Karpas-422 (cell line): ENCODE measurements around the gene USP11. TPM values are rescaled to one million over a fixed set of nuclear protein-coding genes. Genes with fewer than 3 reads are reported as not detected.

Experiments used
- DNase-seq: peaks from one replicate; pipeline ENCODE4 v3.0.0-alpha.2; 2015
- H2AFZ ChIP-seq: fragments of 200-600 bp; sonication (generic); 2 replicates; pipeline ENCODE4 v1.6.1; 2014; ENCODE audit warnings: antibody characterized with exemption, low read length, mixed read lengths
- H3K27ac ChIP-seq: fragments of 200-600 bp; sonication (generic); 2 replicates; pipeline ENCODE4 v1.5.1; 2014; ENCODE audit warnings: mild to moderate bottlenecking, low read length, moderate library complexity
- H3K27me3 ChIP-seq: fragments of 200-600 bp; sonication (generic); 2 replicates; pipeline ENCODE4 v1.6.1; 2014; ENCODE audit warnings: low read length, mixed read lengths
- H3K36me3 ChIP-seq: fragments of 200-600 bp; sonication (generic); 2 replicates; pipeline ENCODE4 v1.6.1; 2014; ENCODE audit warnings: low read length, mixed read lengths; ENCODE audit not compliant: insufficient read depth
- H3K4me1 ChIP-seq: fragments of 200-600 bp; sonication (generic); 2 replicates; pipeline ENCODE4 v1.6.1; 2014; ENCODE audit warnings: mild to moderate bottlenecking, low read length, mixed read lengths
- H3K4me2 ChIP-seq: fragments of 200-600 bp; sonication (generic); 2 replicates; pipeline ENCODE4 v1.6.1; 2014; ENCODE audit warnings: low read length, low read depth, mild to moderate bottlenecking; ENCODE audit not compliant: poor library complexity, severe bottlenecking
- H3K4me3 ChIP-seq: fragments of 200-600 bp; sonication (generic); 2 replicates; pipeline ENCODE4 v1.5.1; 2014; ENCODE audit warnings: mild to moderate bottlenecking, antibody characterized with exemption, low read length, mixed read lengths
- H3K79me2 ChIP-seq: fragments of 200-600 bp; sonication (generic); 2 replicates; pipeline ENCODE4 v1.6.1; 2014; ENCODE audit warnings: mild to moderate bottlenecking, low read length, mixed read lengths
- H3K9ac ChIP-seq: fragments of 200-600 bp; sonication (generic); 2 replicates; pipeline ENCODE4 v1.6.0; 2014; ENCODE audit warnings: low read length
- H3K9me2 ChIP-seq: fragments of 200-600 bp; sonication (generic), shearing (Covaris generic); replicated peaks from 2 replicates; pipeline ENCODE4 v1.6.0; 2014; ENCODE audit warnings: mild to moderate bottlenecking, low read length, moderate library complexity; ENCODE audit not compliant: insufficient read depth
- H3K9me3 ChIP-seq: fragments of 300-700, 200-600 bp; sonication (generic); 2 replicates; pipeline ENCODE4 v1.6.1; 2014; ENCODE audit warnings: low read length, mixed read lengths
- H4K20me1 ChIP-seq: fragments of 200-600 bp; sonication (generic); 2 replicates; pipeline ENCODE4 v1.6.1; 2014; ENCODE audit warnings: mild to moderate bottlenecking, antibody characterized with exemption, low read length, low read depth; ENCODE audit not compliant: insufficient read depth
- total RNA-seq: library from RNA; depleted of rRNA; stranded (reverse); fragments of >200 nt; shearing (Covaris generic); gene quantifications from 2 replicates; pipeline ENCODE4 v1.2.3, GENCODE V29; 2014; ENCODE audit warnings: low replicate concordance

The USP11 gene
- total RNA-seq, 1 experiment from 2014 or later: 30.9 TPM

GRCh38 chrX:47191806-47192401 lies 40.9 kb upstream of the USP11 start:
- Histone ChIP-seq H3K4me2 (peak overlapping the region; percentile 99), H3K9me2 (no peaks in the 10 kb centered on the region), H3K27ac (peak overlapping the region; percentile 99), H3K27me3 (no peaks in the 10 kb centered on the region), H2AFZ (no peak overlapping the region), H4K20me1 (peaks cover 25% of the 10 kb centered on the region), H3K4me3 (peak overlapping the region; percentile 98), H3K79me2 (peaks cover 32% of the 10 kb centered on the region), H3K36me3 (peaks cover 8% of the 10 kb centered on the region; the same call in 1 of the 2 replicates), H3K4me1 (peaks cover 37% of the 10 kb centered on the region), H3K9me3 (no peaks in the 10 kb centered on the region), H3K9ac (peak overlapping the region; percentile 85)
- DNase-seq: peak; percentile 90

- peaks cover 50% of the 10 kb centered on the region for H3K79me2 ChIP-seq
- H3K9me2 ChIP-seq: no peaks in the 10 kb centered on the region
- peak; percentile 99 for DNase-seq
- H3K4me3 ChIP-seq: peak within 1 kb of the TSS; percentile 98
- H4K20me1 ChIP-seq: peaks cover 42% of the 10 kb centered on the region
- peak within 1 kb of the TSS; percentile 40; the same call in 1 of the 2 replicates for H2AFZ ChIP-seq
- peak within 1 kb of the TSS; percentile 99 for H3K4me2 ChIP-seq
- no peaks in the 10 kb centered on the region for H3K9me3 ChIP-seq
- peaks cover 37% of the 10 kb centered on the region for H3K4me1 ChIP-seq
- H3K9ac ChIP-seq: peak within 1 kb of the TSS; percentile 98
- H3K27me3 ChIP-seq: no peaks in the 10 kb centered on the region
- peaks cover 24% of the 10 kb centered on the region for H3K36me3 ChIP-seq
- H3K27ac ChIP-seq: peak within 1 kb of the TSS; percentile 99
These were observed 39.2 kb upstream of the USP11 start, which contains the start of gene UBA1 for GRCh38 chrX:47193475-47194193. UBA1 (plus strand) TSS chrX:47193829; CDS start chrX:47198803, 4,974 bp downstream.

- H3K4me1 ChIP-seq: peaks cover 37% of the 10 kb centered on the region
- H3K27me3 ChIP-seq: no peaks in the 10 kb centered on the region
These were observed 38.5 kb upstream of the USP11 start for GRCh38 chrX:47194194-47194787.

GRCh38 chrX:47196098-47196497 lies 36.7 kb upstream of the USP11 start:
- Histone ChIP-seq H3K4me2 (peak overlapping the region; percentile 33), H3K9me2 (no peaks in the 10 kb centered on the region), H3K4me3 (no peak overlapping the region), H2AFZ (no peak overlapping the region), H3K36me3 (peaks cover 34% of the 10 kb centered on the region), H3K79me2 (peaks cover 56% of the 10 kb centered on the region), H3K27ac (no peak overlapping the region), H4K20me1 (peaks cover 45% of the 10 kb centered on the region), H3K9ac (peak overlapping the region; percentile 14; the same call in 1 of the 2 replicates), H3K27me3 (no peaks in the 10 kb centered on the region), H3K4me1 (peaks cover 33% of the 10 kb centered on the region), H3K9me3 (no peaks in the 10 kb centered on the region)
- DNase-seq: no peak

More at GRCh38 chrX:47194194-47194787, 38.5 kb upstream of the USP11 start:
- peak overlapping the region; percentile 98 for H3K4me3 ChIP-seq
- peak; percentile 48 for DNase-seq
- peak overlapping the region; percentile 40; the same call in 1 of the 2 replicates for H2AFZ ChIP-seq
- no peaks in the 10 kb centered on the region for H3K9me2 ChIP-seq
- peak overlapping the region; percentile 99 for H3K4me2 ChIP-seq
- H3K79me2 ChIP-seq: peaks cover 54% of the 10 kb centered on the region
- peak overlapping the region; percentile 98 for H3K9ac ChIP-seq
- H3K36me3 ChIP-seq: peaks cover 25% of the 10 kb centered on the region
- H4K20me1 ChIP-seq: peaks cover 45% of the 10 kb centered on the region
- H3K9me3 ChIP-seq: no peaks in the 10 kb centered on the region
- peak overlapping the region; percentile 62 for H3K27ac ChIP-seq

- Histone ChIP-seq H3K9ac (no peak overlapping the region), H3K9me3 (no peaks in the 10 kb centered on the region), H3K4me3 (no peak overlapping the region), H2AFZ (no peak overlapping the region), H3K9me2 (no peaks in the 10 kb centered on the region), H3K4me2 (no peak overlapping the region), H3K27ac (no peak overlapping the region), H4K20me1 (peaks cover 50% of the 10 kb centered on the region), H3K79me2 (peaks cover 56% of the 10 kb centered on the region), H3K27me3 (no peaks in the 10 kb centered on the region), H3K4me1 (peaks cover 29% of the 10 kb centered on the region), H3K36me3 (peaks cover 43% of the 10 kb centered on the region)
- DNase-seq: no peak
These were observed 35.3 kb upstream of the USP11 start for GRCh38 chrX:47197526-47197925.

GRCh38 chrX:47198026-47198686 lies 34.7 kb upstream of the USP11 start:
- Histone ChIP-seq H3K36me3 (peaks cover 45% of the 10 kb centered on the region), H3K27me3 (no peaks in the 10 kb centered on the region), H3K79me2 (peaks cover 56% of the 10 kb centered on the region), H3K4me3 (no peak overlapping the region), H3K4me2 (no peak overlapping the region), H3K9me2 (no peaks in the 10 kb centered on the region), H3K9ac (no peak overlapping the region), H4K20me1 (peaks cover 50% of the 10 kb centered on the region), H2AFZ (no peak overlapping the region), H3K9me3 (no peaks in the 10 kb centered on the region), H3K4me1 (peaks cover 22% of the 10 kb centered on the region), H3K27ac (no peak overlapping the region)
- no peak for DNase-seq

- no peak overlapping the region for H2AFZ ChIP-seq
- H3K9me2 ChIP-seq: no peaks in the 10 kb centered on the region
- DNase-seq: no peak
- no peak overlapping the region for H3K4me2 ChIP-seq
- H3K36me3 ChIP-seq: peaks cover 47% of the 10 kb centered on the region
- no peaks in the 10 kb centered on the region for H3K9me3 ChIP-seq
- H3K27me3 ChIP-seq: no peaks in the 10 kb centered on the region
- no peak overlapping the region for H3K9ac ChIP-seq
- peaks cover 20% of the 10 kb centered on the region for H3K4me1 ChIP-seq
- H4K20me1 ChIP-seq: peaks cover 50% of the 10 kb centered on the region
- no peak overlapping the region for H3K27ac ChIP-seq
- H3K4me3 ChIP-seq: no peak overlapping the region
- peaks cover 56% of the 10 kb centered on the region for H3K79me2 ChIP-seq
These were observed 34.1 kb upstream of the USP11 start for GRCh38 chrX:47198687-47199080.
